Measurements from ENCODE around the gene TOGARAM2.

Gene TOGARAM2

DNA sequence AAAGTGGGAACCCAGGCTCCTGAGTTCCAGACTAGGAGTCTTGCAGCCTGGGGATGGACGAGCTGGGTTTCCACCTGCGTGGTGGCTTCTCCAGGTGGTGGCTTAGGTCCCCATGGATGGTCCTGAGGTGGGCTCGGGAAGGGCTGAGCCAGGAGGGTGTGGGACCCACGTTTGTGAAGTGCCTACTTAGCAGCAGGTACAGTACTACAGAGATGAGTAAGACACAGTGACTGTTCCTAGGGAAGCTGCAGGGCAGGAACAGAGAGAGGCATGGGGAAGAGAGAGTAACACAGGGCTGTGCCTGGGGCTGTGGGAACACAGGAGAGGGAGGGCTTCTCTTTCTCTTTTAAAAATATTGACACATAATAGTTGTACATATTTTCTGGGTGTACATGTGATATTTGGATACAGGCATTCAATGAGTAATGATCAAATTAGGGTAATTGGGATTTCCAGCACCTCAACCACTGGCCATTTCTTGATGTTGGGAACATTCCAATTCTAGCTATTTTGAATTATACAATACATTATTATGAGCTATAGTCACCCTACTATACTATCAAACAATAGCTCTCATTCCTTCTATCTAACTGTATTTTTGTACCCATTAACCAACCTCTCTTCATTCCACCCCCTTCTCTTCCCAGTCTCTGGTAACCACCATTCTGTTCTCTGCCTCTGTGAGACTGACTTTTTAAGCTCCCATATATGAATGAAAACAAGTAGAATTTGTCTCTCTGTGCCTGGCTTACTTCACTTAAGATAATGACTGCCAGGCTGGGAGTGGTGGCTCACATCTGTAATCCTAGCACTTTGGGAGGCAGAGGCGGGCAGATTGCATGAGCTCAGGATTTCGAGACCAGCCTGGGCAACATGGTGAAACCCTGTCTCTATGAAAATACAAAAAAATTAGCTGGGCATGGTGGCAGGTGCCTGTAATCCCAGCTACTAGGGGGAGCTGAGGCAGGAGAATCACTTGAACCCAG is 15.0 kb downstream of the TOGARAM2 start:
- no peak overlapping the region for H3K27ac ChIP-seq
- no peak for DNase-seq (ENCODE audit: low read depth, low spot score)

DNA sequence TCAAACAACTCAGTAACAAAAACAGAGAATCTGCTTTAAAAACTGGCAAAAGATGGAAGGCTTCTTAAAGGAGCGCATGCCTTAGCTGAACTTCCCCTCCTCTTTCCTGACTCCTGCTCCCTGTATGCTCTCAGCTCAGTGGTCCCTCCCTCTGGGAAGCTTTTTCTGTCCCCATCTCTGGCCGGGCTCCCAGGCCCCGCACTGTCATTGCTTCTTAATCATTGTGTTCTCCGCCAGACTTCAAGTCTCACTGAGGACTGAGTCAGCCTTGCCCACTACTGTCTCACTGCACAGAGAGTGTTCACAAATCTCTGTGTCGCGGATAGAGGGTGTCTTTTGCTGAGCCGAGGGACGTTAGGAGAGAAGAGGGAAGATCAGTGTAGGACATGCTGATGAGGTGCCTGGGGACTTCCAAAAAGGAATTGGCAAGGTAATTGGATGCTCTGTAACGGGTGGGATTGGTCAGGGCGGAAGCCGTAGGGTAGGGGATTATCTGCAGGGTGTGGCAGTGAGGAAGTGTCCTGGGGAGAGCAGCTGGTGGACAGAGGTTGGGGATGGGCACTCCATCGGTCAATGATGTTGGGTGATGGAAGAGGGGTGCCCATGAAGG is 16.2 kb downstream of the TOGARAM2 start:
- no peak for DNase-seq (ENCODE audit: low read depth, low spot score)
- no peak overlapping the region for H3K27ac ChIP-seq

DNA sequence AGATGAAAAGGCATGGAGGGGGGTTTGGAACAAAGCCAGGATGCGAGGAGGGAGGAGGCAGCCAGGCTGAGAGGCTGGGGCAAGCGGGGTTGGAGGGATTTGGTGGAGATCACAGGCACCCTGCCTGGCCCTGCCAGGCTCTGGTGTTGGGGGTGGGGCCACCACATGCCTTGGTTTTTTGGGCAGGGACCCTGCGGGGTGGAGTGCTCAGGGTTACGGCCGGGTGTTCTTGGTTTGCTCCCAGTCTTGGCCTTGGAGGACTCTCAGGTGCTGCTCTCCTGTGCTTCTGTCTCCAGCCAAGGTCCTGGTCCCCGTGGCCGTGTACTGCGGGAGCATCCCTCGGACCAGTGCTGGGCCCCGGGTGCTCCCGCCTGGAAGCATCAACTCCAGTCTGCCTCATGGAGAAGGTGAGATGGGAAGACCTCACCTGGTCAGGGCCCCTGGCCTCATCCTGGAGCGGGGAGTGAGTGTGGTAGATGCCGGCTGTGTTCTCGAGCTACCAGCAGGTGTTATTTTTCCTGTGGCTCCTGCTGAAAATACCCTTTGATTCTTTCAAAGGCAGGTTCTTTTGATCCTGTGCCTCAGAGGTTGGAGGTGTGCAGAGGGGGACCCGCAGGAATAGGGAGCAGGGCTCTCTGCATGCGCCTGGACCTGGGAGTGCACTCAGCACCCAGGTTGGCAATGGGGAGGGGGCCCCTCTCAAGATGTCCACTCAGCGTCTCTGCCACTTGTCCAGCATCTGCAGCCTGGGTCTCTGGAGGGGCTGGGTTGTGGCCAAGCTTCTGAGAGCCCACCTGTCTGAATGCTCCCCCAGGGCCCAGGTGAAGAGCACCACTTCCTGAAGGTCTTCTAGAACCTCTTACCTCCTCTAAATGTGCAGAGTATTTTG is 17.0 kb downstream of the TOGARAM2 start:
- H3K27ac ChIP-seq: no peak overlapping the region
- DNase-seq (ENCODE audit: low read depth, low spot score): no peak

DNA sequence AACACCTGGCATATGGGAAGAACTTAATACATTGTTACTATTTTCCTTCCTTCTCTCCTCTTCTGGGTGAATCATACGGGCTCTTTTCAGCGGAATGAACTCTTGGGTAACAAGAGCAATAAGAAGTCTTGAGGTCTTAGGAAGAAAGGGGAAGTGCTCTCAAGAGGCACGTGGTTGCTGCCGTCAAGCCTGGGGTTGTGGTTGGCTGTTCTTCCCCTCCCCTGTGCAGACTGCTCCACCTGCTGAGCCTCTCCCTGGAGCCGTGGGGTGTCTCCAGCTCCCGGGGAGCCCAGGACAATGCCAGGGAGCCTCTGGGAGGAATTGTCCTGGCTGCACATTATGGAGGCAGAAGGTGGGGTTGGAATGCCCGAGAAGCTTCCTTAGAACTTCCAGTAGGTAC is 19.4 kb downstream of the TOGARAM2 start:
- no peak overlapping the region for H3K27ac ChIP-seq
- DNase-seq (ENCODE audit: low read depth, low spot score): no peak

DNA sequence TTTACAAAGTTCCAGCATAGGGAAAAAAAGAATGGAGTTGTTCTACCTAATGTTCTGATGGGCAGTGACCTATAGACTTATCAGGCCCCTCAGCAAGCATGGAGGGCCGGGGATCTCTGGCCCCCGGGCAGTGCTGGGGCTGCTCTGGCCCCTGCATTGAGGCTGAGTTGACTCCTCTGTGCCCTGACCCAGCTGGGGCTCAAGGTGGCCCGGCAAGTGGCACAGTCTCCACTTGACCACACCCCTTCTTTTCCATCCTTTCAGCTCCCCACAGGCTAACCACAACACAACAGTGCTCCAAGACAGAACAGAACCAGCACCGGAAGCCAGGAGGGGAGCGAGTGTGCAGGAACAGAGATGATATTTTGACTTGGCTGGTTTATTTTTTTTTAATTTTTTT is 19.9 kb downstream of the TOGARAM2 start:
- H3K27ac ChIP-seq: no peak overlapping the region
- no peak for DNase-seq (ENCODE audit: low read depth, low spot score)

DNA sequence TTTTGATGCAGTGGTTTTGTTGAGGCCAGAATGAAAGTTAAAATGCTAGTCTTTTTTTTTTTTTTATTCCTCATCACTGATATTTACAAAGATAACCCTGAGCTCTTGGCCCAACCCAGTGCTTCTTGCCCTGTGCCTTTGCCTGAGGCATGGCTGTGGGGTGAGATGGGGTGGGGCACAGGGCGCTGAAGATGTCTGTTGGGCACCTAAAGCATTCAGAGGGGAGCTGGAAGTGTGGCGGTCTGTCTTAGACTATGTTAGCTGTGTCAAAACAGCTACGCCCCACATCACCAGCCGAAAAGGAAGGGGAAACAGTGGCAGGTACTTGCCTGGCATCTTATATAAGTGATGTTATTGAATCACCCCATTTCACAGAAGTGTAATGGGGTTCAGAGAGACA is 20.7 kb downstream of the TOGARAM2 start:
- no peak overlapping the region for H3K27ac ChIP-seq
- no peak for DNase-seq (ENCODE audit: low read depth, low spot score)

DNA sequence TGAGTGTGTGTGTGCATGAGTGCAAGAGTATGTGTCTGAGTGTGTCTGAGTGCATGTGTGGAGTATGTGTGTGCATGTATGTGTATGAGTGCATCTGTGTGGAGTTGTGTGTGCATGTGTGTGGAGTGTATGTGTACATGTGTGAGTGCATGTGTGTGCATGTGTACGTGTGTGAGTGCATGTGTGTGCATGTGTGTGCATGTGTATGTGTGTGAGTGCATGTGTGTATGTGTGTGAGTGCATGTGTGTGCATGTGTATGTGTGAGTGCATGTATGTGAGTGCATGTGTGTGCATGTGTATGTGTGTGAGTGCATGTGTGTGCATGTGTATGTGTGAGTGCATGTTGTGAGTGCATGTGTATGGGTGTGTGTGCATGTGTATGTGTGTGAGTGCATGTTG is 23.7 kb downstream of the TOGARAM2 start:
- no peak overlapping the region for H3K27ac ChIP-seq
- no peak for DNase-seq (ENCODE audit: low read depth, low spot score)

DNA sequence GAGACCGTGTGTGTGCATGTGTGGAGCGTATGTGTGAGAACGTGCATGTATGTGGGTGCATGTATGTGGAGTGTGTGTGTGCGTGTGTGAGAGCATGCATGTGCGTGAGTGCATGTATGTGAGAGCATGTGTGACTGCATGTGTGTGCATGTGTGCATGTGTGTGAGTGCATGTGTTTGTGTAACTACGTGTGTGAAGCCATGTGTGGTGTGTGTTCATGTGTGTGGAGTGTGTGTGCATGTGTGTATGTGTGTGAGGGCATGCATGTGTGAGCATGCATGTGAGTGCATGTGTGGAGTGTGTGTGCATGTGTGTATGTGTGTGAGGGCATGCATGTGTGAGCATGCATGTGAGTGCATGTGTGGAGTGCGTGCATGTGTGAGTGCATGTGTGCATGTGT is 24.2 kb downstream of the TOGARAM2 start:
- DNase-seq (ENCODE audit: low read depth, low spot score): no peak
- no peak overlapping the region for H3K27ac ChIP-seq

DNA sequence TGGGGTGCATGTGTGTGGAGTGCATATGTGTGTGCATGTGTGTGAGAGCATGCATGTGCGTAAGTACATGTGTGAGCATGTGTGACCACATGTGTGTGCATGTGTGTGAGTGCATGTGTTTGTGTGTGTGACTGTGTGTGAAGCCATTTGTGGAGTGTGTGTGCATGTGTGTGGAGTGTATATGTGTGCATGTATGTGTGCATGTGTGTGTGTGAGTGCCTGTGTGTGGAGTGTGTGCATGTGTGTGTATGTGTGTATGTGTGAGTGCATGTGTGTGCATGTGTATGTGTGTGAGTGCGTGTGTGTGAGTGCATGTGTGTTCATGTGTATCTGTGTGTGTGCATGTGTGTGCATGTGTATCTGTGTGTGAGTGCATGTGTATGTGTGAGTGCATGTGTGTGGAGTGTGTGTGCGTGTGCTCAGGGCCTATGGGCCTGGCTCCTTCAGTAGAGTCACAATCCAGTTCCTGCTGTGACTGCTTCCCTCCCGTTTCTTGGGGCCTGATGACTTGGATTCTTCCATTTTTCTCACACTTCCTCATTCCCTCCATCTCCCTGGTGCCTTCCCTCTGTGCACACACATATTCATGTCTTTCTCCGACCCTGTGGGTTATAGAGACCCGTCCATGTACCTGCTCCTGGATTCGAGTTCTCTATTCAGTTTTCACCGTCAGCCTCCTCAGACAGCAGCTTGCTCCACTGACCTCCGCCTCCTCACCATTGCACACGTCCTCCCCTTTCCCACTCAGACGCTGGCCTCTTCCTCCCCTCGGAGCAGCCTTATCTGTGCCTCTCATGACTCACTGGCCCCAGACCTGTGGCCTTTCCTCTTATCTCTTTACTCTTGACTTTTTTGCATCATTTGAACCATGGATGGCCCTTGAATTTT is 25.2 kb downstream of the TOGARAM2 start:
- no peak overlapping the region for H3K27ac ChIP-seq
- DNase-seq (ENCODE audit: low read depth, low spot score): no peak

DNA sequence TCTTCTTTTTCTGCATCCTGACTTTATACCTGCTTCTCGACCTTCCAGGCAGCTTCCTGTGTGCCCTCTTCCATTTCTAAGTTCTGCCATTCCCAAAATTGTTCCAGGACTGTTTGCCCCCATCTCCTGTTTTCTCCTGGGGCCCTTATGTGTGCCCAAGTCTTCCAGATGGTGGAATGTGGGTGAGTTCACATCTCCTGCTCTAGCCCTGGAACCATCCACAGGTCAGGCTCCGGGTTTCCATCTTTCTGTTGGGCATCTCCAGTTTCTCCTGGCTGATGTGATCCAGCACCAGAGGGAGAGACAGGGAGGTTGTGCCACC is 25.8 kb downstream of the TOGARAM2 start:
- DNase-seq (ENCODE audit: low read depth, low spot score): no peak
- no peak overlapping the region for H3K27ac ChIP-seq

DNA sequence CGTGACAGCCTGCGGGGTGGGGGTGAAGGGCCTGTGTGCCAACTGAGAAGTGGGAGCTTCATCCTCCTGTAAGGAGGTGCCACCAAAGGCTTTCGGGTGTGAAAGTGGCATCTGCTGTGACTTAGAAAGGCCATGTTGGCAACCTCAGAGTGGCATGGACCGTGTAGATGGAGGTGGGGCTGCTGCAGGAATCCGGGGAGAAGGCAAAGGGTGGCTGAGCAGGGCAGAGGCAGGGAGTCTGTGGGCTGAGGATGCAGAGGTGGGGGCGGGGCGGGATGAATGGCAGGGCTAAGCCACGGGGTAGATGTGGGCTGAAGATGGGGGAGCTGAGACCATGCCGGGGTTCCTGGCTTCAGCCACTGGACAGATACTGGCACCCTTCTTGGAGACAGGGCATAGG is 28.2 kb downstream of the TOGARAM2 start:
- DNase-seq (ENCODE audit: low read depth, low spot score): no peak
- H3K27ac ChIP-seq: no peak overlapping the region

DNA sequence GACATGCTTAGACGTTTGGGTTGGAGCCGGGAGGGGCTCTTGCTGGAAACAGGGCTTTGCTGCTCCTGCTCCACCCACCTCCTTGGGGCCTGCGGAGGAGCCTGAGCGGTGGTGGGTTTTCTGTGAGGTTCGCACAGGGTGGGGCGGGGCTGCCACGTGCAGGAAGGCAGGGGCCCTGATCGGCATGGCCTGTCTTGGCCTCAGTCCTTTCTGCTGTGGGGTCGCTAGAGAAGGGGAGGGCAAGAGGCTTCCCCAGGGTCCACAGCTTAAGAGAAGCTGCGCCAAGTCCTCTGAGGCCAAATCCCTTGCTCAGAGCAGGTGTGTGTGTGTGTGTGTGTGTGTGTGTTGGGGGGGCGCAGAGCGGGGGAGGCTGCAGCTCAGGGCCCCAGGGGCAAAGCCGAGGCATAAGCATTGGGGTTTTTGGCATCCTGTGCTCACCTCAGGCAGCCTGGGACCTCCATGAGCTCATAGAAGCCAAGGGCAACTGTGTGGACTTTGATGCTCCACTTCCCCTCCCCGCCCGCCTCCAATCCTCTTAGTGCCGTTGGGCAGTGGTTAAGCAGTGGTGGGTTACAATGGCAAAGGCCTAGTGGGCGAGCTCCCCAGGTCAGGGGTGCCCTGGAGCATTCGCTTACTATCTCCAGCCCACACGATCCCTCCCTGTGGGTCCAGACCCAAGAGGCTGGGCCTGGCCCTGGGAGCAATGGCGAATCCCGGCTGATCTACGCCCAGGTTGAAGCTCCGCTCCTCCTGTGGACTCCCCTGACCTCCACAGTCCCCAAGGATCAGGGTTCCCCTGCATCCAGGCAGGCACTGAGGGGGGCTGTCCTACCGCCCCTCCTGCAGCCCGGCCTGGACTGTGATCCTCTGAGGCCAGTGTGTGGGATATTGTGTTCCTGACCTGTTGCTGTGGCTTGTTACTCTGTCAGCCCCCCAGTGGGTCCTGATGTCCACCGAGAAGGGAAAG is 28.9 kb downstream of the TOGARAM2 start:
- no peak overlapping the region for H3K27ac ChIP-seq
- no peak for DNase-seq (ENCODE audit: low read depth, low spot score)

DNA sequence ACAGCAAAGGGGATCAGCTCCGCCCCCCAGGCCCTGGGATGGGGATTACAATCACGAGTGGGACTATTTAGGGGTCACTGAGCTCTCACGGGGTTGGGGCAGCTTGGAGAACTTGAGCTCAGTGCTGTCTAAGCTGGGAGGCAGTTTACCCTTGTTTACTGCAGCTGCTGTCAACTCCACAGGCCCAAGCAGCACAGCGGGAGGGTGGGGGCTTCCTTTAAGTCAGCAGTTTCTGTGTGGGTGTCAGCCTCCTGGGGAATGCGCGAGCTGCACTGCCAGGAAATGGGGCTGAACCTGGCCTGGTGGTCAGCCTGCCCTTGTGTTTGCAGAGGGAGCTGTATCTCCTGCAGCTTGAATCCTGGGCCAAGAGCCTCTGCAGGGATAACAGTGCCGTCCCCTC is 29.8 kb downstream of the TOGARAM2 start:
- no peak overlapping the region for H3K27ac ChIP-seq
- no peak for DNase-seq (ENCODE audit: low read depth, low spot score)

DNA sequence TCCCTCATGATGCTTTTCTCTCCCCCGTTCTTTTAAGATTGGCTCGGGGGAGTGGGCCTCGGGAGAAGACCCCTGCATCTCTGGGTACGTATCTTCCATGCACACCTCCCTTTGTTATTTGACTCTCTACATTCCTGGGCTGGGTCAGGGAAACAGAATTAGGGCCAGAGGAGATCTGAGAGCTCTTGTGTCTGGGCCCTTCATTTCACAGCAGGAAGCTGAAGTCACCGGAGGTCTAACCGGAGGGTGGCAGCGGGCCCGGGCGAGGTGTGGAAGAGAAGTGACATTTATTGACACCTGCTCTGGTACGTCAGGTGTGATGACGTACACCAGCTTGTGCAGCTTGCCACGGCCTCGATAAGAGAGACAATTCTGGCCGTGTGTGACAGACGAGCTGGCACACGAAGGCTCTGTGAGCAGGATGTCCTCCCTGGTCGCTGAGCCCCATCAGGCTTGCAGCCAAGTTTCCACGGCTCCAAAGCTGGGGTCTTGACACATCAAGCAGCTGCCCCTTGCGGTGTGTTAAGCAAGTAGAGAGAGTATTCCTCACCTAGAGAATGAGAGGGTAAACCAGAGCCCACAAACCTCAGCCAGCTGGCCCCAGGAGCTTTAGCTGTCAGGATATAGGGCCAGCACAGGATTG is 30.4 kb downstream of the TOGARAM2 start:
- no peak for DNase-seq (ENCODE audit: low read depth, low spot score)
- H3K27ac ChIP-seq: no peak overlapping the region

DNA sequence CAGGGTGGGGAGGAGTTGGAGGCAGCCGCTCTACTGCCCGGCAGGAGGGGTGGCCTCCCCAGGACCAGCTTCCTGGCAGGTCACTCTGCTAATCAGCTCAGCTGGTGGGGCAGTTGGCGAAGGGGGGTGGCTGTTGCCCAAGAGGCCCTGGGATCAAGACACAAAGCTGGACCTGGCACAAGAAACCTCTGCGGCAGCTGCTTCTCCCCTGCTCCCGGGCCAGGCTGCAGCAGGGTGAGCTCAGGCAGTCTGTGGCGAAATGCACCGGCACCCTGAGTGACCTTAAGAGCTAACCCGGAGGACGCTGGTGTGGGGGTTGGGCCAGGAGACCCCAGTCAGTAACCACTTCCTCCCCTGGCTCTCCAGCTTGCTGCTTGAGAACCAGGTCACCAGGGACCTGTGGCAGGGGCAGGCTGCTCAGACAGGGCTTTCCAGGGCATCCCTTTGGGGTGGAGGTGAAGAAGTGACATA is 31.1 kb downstream of the TOGARAM2 start:
- no peak overlapping the region for H3K27ac ChIP-seq
- no peak for DNase-seq (ENCODE audit: low read depth, low spot score)

DNA sequence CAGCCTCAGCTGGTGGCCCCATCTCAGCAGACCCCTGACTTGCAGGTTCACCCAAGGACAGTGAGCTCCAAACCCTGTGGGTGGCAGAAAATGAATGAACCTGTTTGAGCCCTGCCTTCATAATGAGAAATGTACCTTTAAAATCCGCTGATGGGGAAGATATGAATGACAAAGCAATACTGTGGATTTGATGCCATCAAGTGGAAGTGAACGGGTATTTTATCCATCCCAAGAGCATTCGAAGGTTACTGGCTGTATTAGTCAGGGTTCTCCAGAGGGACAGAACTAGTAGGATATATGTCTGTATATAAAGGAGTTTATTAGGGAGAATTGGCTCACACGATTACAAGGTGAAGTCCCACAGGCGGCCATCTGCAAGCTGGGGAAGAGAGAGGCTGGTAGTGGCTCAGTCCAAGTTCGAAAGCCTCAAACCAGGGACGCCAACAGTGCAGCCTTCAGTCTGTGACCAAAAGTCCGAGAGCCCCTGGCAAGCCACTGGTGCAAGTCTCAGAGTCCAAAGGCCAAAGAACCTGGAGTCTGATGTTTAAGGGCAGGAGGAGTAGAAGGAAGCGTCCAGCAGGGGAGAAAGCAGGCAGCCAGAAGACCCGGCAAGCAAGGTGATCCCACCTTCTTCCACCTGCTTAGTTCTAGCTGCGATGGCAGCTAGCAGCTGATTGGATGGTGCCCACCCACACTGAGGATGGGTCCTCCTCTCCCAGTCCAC is 32.1 kb downstream of the TOGARAM2 start:
- no peak overlapping the region for H3K27ac ChIP-seq
- no peak for DNase-seq (ENCODE audit: low read depth, low spot score)

DNA sequence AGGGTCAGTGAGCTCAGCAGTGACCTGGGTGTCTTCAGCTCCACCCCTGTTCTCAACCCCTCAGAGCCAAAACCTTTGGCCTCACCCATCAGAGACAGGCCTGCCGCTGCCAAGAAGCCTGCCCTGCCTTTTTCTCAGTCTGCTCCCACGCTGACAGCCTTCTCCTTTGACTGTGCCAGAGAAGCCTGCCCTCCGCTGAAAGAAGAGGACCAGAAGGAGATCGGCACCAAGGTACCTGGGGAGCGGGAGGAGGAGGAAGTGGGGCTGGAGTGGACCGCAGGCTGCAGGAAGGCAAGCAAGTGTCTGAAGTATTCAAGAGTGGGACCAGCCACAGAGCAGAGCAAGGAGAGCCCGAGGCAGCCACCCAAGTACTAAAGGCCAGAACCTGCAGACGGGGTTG is 33.2 kb downstream of the TOGARAM2 start:
- H3K27ac ChIP-seq: no peak overlapping the region
- no peak for DNase-seq (ENCODE audit: low read depth, low spot score)
